HEK293 (cell line): ENCODE measurements around the gene BACH1.
"Not testable (repeated sequence)": the region's sequence is repeated elsewhere in the genome, so short reads cannot be mapped to it uniquely, and the experiment has no call there.

ENCODE experiments used
- CTCF ChIA-PET: fragments of 350-600 bp; formaldehyde crosslinking; extraction: SDS; loops from one replicate; lab custom pipeline; 2021; ENCODE audit warnings: antibody characterized with exemption; lab: Yijun Ruan, JAX
- POLR2A ChIA-PET: fragments of 300-600 bp; formaldehyde crosslinking; extraction: SDS; loops from one replicate; lab custom pipeline; 2020; ENCODE audit warnings: antibody characterized with exemption, inconsistent platforms; lab: Yijun Ruan, JAX
- H3K27ac ChIP-seq: fragments of 200-500 bp; sonication (Bioruptor generic); 2 replicates; pipeline ENCODE4 v1.5.1; 2014; ENCODE audit warnings: low read depth, low read length, control low read depth, inconsistent platforms; ENCODE audit errors: extremely low read depth
- H3K36me3 ChIP-seq, 2 experiments: fragments of 200-500 bp in 1 of 2; sonication (Bioruptor generic) in 1 of 2; 1 replicate in 1 of 2; 2 replicates in 1 of 2; pipeline ENCODE4 v1.5.1; 2014 to 2017; ENCODE audit warnings: inconsistent platforms in 2 of 2, low read length in 2 of 2; ENCODE audit not compliant: control insufficient read depth in 2 of 2, insufficient read depth in 1 of 2
- H3K4me1 ChIP-seq: fragments of 200-500 bp; sonication (Bioruptor generic); 2 replicates; pipeline ENCODE4 v1.5.1; 2014; ENCODE audit warnings: mild to moderate bottlenecking, low read length, inconsistent platforms; ENCODE audit not compliant: control insufficient read depth, insufficient read depth
- H3K4me3 ChIP-seq: 2 replicates; pipeline ENCODE4 v1.5.1; 2011; ENCODE audit warnings: low read depth, mild to moderate bottlenecking, control low read depth, low read length, moderate library complexity
- H3K9me3 ChIP-seq: fragments of 200-500 bp; sonication (Bioruptor generic); 2 replicates; pipeline ENCODE4 v1.5.1; 2014; ENCODE audit warnings: low read depth, low read length, inconsistent platforms; ENCODE audit not compliant: control insufficient read depth, insufficient read depth
- AEBP2 ChIP-seq: fragments of 450-650 bp; formaldehyde crosslinking; IDR thresholded peaks from 2 replicates; pipeline ENCODE4 v1.5.1; 2016; ENCODE audit warnings: missing biosample characterization, missing genetic modification characterization, borderline replicate concordance
- HOXA7 ChIP-seq: sonication (generic); formaldehyde crosslinking; IDR thresholded peaks from 2 replicates; pipeline ENCODE4 v1.8.1; 2022; ENCODE audit warnings: missing genetic modification reagents, borderline replicate concordance
- KLF16 ChIP-seq: fragments of 450-650 bp; formaldehyde crosslinking; IDR thresholded peaks from 2 replicates; pipeline ENCODE4 v1.5.1; 2017; ENCODE audit warnings: missing biosample characterization, missing genetic modification characterization
- PBX3 ChIP-seq: sonication (generic); formaldehyde crosslinking; IDR thresholded peaks from 2 replicates; pipeline ENCODE4 v1.8.1; 2022; ENCODE audit warnings: mild to moderate bottlenecking, moderate library complexity, missing genetic modification reagents
- TSHZ1 ChIP-seq: fragments of 450-650 bp; formaldehyde crosslinking; IDR thresholded peaks from 2 replicates; pipeline ENCODE4 v1.5.1; 2016; ENCODE audit warnings: missing biosample characterization, missing genetic modification characterization, borderline replicate concordance
- WT1 ChIP-seq: fragments of 450-650 bp; formaldehyde crosslinking; IDR thresholded peaks from 2 replicates; pipeline ENCODE4 v1.5.1; 2016; ENCODE audit warnings: missing biosample characterization, missing genetic modification characterization
- YY2 ChIP-seq: fragments of 450-650 bp; formaldehyde crosslinking; IDR thresholded peaks from 2 replicates; pipeline ENCODE4 v1.5.1; 2016; ENCODE audit warnings: missing biosample characterization, missing genetic modification characterization
- ZBTB1 ChIP-seq: fragments of 450-650 bp; formaldehyde crosslinking; IDR thresholded peaks from 2 replicates; pipeline ENCODE4 v1.5.1; 2016; ENCODE audit warnings: missing biosample characterization, missing genetic modification characterization
- ZFP69B ChIP-seq: fragments of 450-650 bp; formaldehyde crosslinking; IDR thresholded peaks from 2 replicates; pipeline ENCODE4 v1.5.1; 2016; ENCODE audit warnings: missing biosample characterization, missing genetic modification characterization
- ZNF132 ChIP-seq: fragments of 450-650 bp; formaldehyde crosslinking; IDR thresholded peaks from 2 replicates; pipeline ENCODE4 v1.5.1; 2017; ENCODE audit warnings: missing biosample characterization, missing genetic modification characterization, borderline replicate concordance
- ZNF140 ChIP-seq: fragments of 450-650 bp; formaldehyde crosslinking; IDR thresholded peaks from 2 replicates; pipeline ENCODE4 v1.5.1; 2016; ENCODE audit warnings: missing biosample characterization, missing genetic modification characterization
- ZNF398 ChIP-seq: fragments of 450-650 bp; formaldehyde crosslinking; IDR thresholded peaks from 2 replicates; pipeline ENCODE4 v1.5.1; 2017; ENCODE audit warnings: missing biosample characterization, missing genetic modification characterization
- ZNF514 ChIP-seq: fragments of 450-650 bp; formaldehyde crosslinking; IDR thresholded peaks from 2 replicates; pipeline ENCODE4 v1.5.1; 2016; ENCODE audit warnings: missing biosample characterization, missing genetic modification characterization
- ZNF624 ChIP-seq: fragments of 450-650 bp; formaldehyde crosslinking; IDR thresholded peaks from 2 replicates; pipeline ENCODE4 v1.5.1; 2017; ENCODE audit warnings: missing biosample characterization, missing genetic modification characterization
- ZNF645 ChIP-seq: fragments of 450-650 bp; formaldehyde crosslinking; IDR thresholded peaks from 2 replicates; pipeline ENCODE4; 2016; ENCODE audit warnings: missing biosample characterization, missing genetic modification characterization
- ZNF692 ChIP-seq: fragments of 450-650 bp; formaldehyde crosslinking; IDR thresholded peaks from 2 replicates; pipeline ENCODE4 v1.5.1; 2016; ENCODE audit warnings: missing biosample characterization, missing genetic modification characterization
- ZNF707 ChIP-seq: fragments of 450-650 bp; formaldehyde crosslinking; IDR thresholded peaks from 2 replicates; pipeline ENCODE4 v1.5.1; 2016; ENCODE audit warnings: missing biosample characterization, missing genetic modification characterization

The BACH1 gene

GRCh38 chr21:29356291-29356690 is 57.6 kb downstream of the BACH1 start:
- H3K27ac ChIP-seq, H3K4me1 ChIP-seq, H3K9me3 ChIP-seq, H3K4me3 ChIP-seq, POLR2A ChIA-PET, CTCF ChIA-PET: not testable (repeated sequence)
- peaks cover 0 to 22% of the 10 kb centered on the region in 2 experiments; a peak in 1 of 3 replicates for H3K36me3 ChIP-seq

- H3K4me1 ChIP-seq, H3K9me3 ChIP-seq, H3K27ac ChIP-seq, H3K4me3 ChIP-seq, POLR2A ChIA-PET, CTCF ChIA-PET: not testable (repeated sequence)
- peaks cover 0 to 22% of the 10 kb centered on the region in 2 experiments; a peak in 1 of 3 replicates for H3K36me3 ChIP-seq
Observed at GRCh38 chr21:29356810-29357209, 58.1 kb downstream of the BACH1 start.

- ChIA-PET CTCF (interaction anchor here (0.6 to 1.1 kb wide), 3 partner anchors 13 to 271 kb away, joined by 3 read pairs; no protein-coding TSS in a partner anchor), POLR2A (no interaction called here)
- no peak for TF ChIP-seq HOXA7 (CRISPR knock-in tag)
- no peak for TF ChIP-seq ZNF624
- no peak for TF ChIP-seq AEBP2 (tag by site-specific recombination)
- no peak for TF ChIP-seq YY2
- TF ChIP-seq ZNF398 (tag by site-specific recombination): no peak
- TF ChIP-seq ZBTB1: no peak
- no peak for TF ChIP-seq ZNF707 (tag by site-specific recombination)
- no peak for TF ChIP-seq ZNF132 (tag by site-specific recombination)
- TF ChIP-seq ZNF140: no peak
- TF ChIP-seq ZFP69B (tag by site-specific recombination): no peak
- TF ChIP-seq KLF16: no peak
- TF ChIP-seq TSHZ1: no peak
- TF ChIP-seq ZNF514 (tag by site-specific recombination): no peak
- no peak for TF ChIP-seq PBX3 (CRISPR knock-in tag)
- TF ChIP-seq WT1 (tag by site-specific recombination): no peak
- TF ChIP-seq ZNF645: no peak
- TF ChIP-seq ZNF692 (tag by site-specific recombination): no peak
- Histone ChIP-seq H3K4me1 (no peaks in the 10 kb centered on the region), H3K36me3 (peaks cover 0 to 13% of the 10 kb centered on the region in 2 experiments; a peak in 1 of 3 replicates), H3K4me3 (no peak overlapping the region), H3K9me3 (no peaks in the 10 kb centered on the region), H3K27ac (no peak overlapping the region)
Observed at GRCh38 chr21:29359718-29360117, 61.0 kb downstream of the BACH1 start.
